ENCODE measurements around the gene TLCD5.

The TLCD5 gene

DNA sequence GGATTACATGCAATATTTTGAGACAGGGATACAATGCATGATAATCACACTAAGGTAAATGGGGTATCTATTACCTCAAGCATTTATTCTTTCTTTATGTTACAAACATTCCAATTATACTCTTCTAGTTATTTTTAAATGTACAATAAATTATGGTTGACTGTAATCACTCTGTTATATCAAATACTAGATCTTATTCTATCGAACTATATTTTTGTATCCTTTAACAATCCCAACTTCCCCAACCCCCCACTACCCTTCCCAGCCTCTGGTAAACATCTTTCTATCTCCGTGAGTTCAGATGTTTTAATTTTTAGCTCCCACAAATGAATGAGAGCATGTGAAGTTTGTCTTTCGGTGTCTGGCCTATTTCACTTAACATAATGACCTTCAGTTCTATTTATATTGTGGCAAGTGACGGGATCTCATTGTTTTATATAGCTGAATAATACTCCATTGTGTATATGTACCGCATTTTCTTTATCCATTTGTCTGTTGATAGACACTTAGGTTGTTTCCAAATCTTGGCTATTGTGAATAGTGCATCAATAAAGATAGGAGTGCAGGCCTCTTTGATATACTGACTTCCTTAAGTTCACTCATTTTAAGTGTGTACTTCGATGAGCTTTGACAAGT, 51.6 kb downstream of the TLCD5 start:
- no peak overlapping the region for H3K4me3 Mint-ChIP-seq
- H3K4me1 Mint-ChIP-seq = no peaks in the 10 kb centered on the region
- peaks cover 20% of the 10 kb centered on the region for H3K27me3 Mint-ChIP-seq
- H3K27ac Mint-ChIP-seq = no peak overlapping the region
- DNase-seq (no peak), ATAC-seq (no peak)
- peaks cover 10% of the 10 kb centered on the region in 2 donors for H3K9me3 Mint-ChIP-seq

DNA sequence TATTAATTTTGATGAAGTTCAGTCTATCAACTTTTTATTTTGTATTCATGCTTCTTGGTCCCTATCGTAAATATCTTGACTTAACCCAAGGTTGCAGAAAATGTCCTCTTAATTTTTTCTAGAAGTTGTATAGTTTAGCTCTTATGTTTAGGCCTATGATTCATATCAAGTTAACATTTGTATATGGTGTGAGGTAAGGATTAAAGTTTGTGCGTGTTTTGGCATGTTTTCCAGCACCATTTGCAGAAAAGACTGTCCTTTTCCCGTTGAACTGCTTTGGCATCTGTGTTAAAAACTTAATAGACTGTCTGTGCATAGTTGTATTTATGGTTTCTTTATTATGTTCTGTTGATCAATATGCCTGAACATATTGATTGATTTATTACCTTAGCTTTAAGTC, 53.4 kb downstream of the TLCD5 start:
- Mint-ChIP-seq H3K27me3 (peaks cover 38% of the 10 kb centered on the region), H3K9me3 (peaks cover 11 to 17% of the 10 kb centered on the region in 2 donors), H3K4me1 (no peaks in the 10 kb centered on the region), H3K4me3 (no peak overlapping the region), H3K27ac (no peak overlapping the region)
- ATAC-seq = no peak
- no peak for DNase-seq

DNA sequence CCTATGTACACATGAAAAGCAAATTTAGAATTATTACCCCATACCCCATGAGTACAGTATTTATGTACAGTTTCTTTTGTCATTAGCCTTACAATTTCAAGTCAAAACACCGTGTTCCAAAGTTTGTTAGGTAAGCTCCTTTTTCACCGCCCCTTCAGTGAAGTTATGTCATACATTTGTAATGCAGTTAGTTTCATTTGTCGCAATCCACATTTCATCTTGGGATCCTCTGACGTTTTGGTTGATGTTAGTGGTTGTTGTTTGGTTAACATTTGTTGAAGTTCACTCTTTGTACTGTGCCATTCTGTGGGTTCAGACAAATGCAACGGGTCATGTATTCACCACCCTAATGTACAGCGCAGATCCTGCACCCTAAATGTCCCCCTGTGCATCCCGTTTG, 56.3 kb downstream of the TLCD5 start:
- no peak overlapping the region for H3K27ac Mint-ChIP-seq
- no peaks in the 10 kb centered on the region for H3K4me1 Mint-ChIP-seq
- H3K9me3 Mint-ChIP-seq = peaks cover 13 to 17% of the 10 kb centered on the region in 2 donors
- no peak overlapping the region for H3K4me3 Mint-ChIP-seq
- DNase-seq (no peak), ATAC-seq (no peak)
- H3K27me3 Mint-ChIP-seq = peaks cover 42% of the 10 kb centered on the region
